Measurements from ENCODE around the gene INTS1. TPM values are rescaled to one million over a fixed set of nuclear protein-coding genes. Genes with fewer than 3 reads are reported as not detected.

Gene INTS1
- total RNA-seq, 2 experiments from 2014 or later, result 78.1 to 81.7 TPM

DNA sequence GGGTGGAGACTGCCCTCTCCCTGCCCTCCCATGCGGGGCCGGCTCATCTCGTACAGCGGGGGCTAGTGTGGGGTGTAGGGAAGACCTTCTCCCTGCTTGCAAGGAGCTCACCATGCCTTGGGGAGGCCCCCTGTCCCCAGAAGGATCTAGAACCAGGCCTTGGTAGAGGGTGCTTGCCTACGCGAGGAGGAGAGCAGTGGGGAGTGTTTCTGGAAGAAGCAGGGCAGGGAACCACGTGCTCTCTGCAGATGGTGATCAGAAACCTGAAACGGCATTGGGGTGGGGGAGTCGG lies 29.0 kb upstream of the INTS1 start:
- Mint-ChIP-seq H3K27me3 (no peaks in the 10 kb centered on the region), H3K4me3 (peak overlapping the region; percentile 89), H3K4me1 (peaks cover 29% of the 10 kb centered on the region), H3K36me3 (ENCODE audit: low read depth) (peaks cover 4% of the 10 kb centered on the region), H3K27ac (peak overlapping the region; percentile 89), H3K9me3 (ENCODE audit: low read depth) (no peaks in the 10 kb centered on the region)
- peak; percentile 30 for DNase-seq
- ChIA-PET CTCF (interaction anchor here (1.6 kb wide), 1 partner anchor 28 kb away, joined by 6 read pairs; no protein-coding TSS in a partner anchor), POLR2A (interaction anchor here (0.7 kb wide), 1 partner anchor 262 kb away, joined by 3 read pairs; no protein-coding TSS in a partner anchor)
- intact Hi-C loops (cut with DNase I, micrococcal nuclease), result loop anchor here (2.0 to 10.0 kb wide), 5 partner anchors 34 to 1100 kb away; partner anchors contain the start of genes GET4 (in 1 of the 2) and IQCE (in 1 of the 2)
- ATAC-seq, result no peak

DNA sequence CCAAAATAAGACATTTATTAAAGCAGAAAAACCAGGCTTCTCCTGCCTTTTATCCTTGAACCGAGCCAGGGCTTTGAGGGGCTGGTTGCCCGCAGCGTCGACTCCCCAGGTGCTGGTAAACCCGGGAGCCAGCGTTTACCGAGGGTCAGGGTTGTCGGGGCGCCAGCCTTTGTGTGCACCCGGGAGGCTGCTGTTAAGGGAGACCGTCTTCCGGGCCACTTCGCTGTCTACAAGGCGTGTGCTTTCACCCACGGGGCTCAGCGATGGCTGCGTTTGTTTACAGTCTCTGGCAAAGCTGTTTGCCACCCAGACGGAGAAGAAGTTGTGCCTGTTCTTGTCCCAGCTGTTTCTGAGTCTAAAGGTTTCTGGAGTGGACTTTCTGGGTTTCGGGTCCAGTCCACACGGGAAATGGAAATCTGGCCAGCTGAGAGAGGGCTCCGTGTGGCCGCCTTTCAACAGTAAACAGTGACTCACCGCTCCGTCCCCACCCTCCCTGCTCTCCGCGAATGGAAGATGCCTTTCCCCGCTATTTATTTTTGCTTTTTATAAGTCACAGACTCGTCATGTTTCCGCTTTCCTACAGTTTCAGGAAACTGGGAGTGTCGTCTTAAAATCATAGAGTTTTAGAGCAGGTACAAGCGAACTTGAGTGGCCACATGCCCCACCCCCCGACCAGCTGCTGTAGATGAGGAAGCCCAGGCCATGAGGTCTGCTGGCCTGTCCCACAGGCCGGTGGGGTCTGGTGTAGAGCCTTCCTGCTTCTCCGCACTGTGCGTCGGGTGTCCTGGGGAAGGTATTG lies 28.5 kb upstream of the INTS1 start:
- peaks cover 2% of the 10 kb centered on the region for H3K36me3 Mint-ChIP-seq (ENCODE audit: low read depth)
- peaks cover 27% of the 10 kb centered on the region for H3K4me1 Mint-ChIP-seq
- ChIA-PET CTCF (interaction anchor here (0.6 kb wide), 1 partner anchor 579 kb away, joined by 3 read pairs; no protein-coding TSS in a partner anchor), POLR2A (no interaction called here)
- H3K27me3 Mint-ChIP-seq, result no peaks in the 10 kb centered on the region
- peak overlapping the region; percentile 89 for H3K27ac Mint-ChIP-seq
- peak overlapping the region; percentile 89 for H3K4me3 Mint-ChIP-seq
- DNase-seq, result peak; percentile 78
- peak; percentile 65 for ATAC-seq
- no peaks in the 10 kb centered on the region for H3K9me3 Mint-ChIP-seq (ENCODE audit: low read depth)
- intact Hi-C loops (cut with DNase I, micrococcal nuclease), result loop anchor here (1.0 to 10.0 kb wide), 7 partner anchors 28 to 1100 kb away; partner anchors contain the start of genes GET4 (in 1 of the 2), INTS1 (in 1 of the 2), IQCE (in 1 of the 2) and PSMG3 (in 1 of the 2)

DNA sequence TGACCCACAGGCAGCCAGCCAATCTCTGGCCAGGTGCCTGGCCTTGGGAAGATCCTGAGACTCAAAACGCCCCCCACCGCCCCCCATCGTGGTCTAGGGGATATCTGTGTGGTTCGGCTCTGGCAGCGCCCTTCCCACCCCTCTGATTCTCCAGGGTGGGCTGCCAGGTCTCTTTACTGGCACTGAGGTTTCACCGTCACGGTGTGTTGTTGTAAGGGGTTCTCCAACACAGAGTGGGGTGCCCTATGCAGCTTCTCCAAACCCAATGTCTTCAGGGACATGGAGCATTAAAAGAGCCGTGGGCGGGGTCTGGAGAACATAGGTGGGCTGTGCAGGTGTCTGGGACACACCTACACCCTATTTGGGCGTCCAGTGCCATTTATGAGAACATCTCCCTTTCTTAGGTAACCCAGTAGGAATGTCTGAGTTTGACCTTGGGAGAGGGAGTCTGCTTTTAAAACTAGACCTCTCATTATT lies 27.8 kb upstream of the INTS1 start:
- Mint-ChIP-seq H3K4me3 (peak overlapping the region; percentile 89), H3K27me3 (no peaks in the 10 kb centered on the region), H3K4me1 (peaks cover 27% of the 10 kb centered on the region), H3K27ac (peak overlapping the region; percentile 89), H3K36me3 (ENCODE audit: low read depth) (peaks cover 2% of the 10 kb centered on the region), H3K9me3 (ENCODE audit: low read depth) (no peaks in the 10 kb centered on the region)
- DNase-seq (no peak), ATAC-seq (no peak)
- intact Hi-C loops (cut with DNase I, micrococcal nuclease), result loop anchor here (1.0 to 10.0 kb wide), 8 partner anchors 28 to 1101 kb away; partner anchors contain the start of genes EIF3B (in 1 of the 2), GET4 (in 1 of the 2), INTS1 (in 1 of the 2) and IQCE (in 1 of the 2)
- POLR2A ChIA-PET, result interaction anchor here (0.8 kb wide), 1 partner anchor 1100 kb away, joined by 3 read pairs; the partner anchor contains the start of gene TTYH3
- CTCF ChIA-PET, result no interaction called here

DNA sequence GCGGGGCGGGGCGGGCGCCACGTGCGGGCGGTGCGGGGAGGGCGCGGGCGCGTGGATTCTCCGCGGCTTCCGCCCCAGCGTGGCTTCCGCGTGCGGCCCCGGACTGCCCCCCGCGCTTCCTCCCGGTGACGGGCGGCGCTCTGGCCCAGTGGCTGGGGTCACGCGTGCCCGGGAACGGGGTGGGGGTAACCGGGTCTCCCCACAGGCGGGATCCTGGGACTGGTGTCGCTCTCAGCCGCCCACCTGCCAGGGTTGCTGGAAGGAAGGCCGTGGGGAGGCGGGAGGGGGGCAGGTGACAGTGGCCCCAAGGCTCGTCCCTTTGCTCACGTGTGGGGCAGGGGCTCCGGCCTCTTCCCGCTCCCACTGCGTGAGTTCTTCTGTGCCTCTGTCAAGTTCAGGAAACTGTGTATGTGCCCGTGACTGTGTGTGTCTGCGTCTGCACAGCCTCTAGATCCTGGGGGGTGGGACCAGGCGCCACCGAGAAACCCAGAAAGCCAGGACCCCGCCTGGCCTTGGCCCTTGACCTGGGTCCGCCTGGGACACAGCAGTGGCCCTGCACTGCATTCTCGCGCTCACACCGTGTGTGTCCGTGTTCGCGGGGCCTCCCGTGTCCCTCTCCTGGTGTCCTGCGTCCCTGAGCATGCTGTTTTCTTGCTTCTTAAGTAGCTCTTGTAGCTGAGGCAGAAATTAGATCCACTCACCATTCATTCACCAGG lies 27.2 kb upstream of the INTS1 start:
- Mint-ChIP-seq H3K9me3 (ENCODE audit: low read depth) (no peaks in the 10 kb centered on the region), H3K27me3 (peaks cover 2% of the 10 kb centered on the region), H3K36me3 (ENCODE audit: low read depth) (peaks cover 2% of the 10 kb centered on the region), H3K4me1 (peaks cover 24% of the 10 kb centered on the region), H3K4me3 (peak overlapping the region; percentile 89), H3K27ac (peak overlapping the region; percentile 89)
- CTCF ChIA-PET, result no interaction called here
- ATAC-seq (peak; percentile 2), DNase-seq (peak; percentile 51)
- intact Hi-C loops (cut with DNase I, micrococcal nuclease), result loop anchor here (1.0 to 10.0 kb wide), 4 partner anchors 36 to 823 kb away; partner anchors contain the start of genes EIF3B (in 1 of the 2) and GET4 (in 1 of the 2)
- POLR2A ChIA-PET, result interaction anchor here (0.8 kb wide), 1 partner anchor 1100 kb away, joined by 3 read pairs; the partner anchor contains the start of gene TTYH3

DNA sequence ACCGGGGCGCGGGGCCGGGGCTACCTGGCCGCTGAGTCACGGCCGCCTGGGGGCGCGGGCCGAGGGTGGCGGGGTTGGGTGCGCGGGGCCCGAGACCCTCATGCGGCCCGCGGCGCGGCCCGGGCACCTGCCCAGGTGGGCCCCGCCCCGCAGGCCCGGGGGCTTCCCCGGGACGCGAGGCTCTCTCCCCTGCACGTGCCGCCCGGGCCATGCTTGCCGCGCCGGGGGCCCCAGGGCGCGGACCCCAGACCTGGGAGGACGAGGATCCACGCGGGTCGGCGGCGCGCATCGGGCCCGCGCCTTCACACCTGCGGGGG lies 26.7 kb upstream of the INTS1 start:
- peak; percentile 41 for DNase-seq

DNA sequence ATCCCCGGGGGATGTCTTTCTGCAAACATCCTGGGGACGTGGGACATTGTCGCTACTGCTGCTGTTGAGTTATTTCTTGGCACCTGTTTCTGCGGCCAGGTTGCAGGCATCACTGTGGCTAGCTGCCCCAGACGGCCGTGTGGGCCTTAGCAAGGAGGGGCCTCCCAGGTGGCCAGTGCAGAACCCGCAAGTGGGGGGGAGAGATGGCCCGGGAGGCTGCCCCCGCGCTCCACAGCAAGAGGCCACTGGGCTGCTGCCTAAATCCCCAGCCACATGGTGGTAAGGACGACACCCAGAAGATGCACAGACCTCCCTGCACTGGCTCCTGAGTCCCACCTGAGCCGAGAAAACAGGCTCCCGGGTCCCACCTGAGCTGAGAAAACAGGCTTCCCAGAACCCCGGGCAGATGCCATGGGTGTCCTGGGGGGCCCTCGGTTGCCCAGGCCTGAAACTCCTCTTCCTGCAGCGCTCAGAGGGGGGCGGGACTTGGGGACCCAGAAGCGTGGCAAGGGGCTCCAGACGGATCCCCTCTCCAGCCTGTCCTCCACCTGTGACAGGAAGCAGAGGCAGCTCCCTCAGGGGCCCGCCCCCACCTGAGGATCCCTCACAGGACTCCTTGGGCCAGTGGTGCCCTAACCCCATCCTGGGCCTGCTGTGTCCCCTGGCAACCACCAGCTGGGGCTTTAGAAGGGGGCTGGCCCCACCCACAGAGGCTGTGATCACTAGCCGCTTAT lies 25.4 kb upstream of the INTS1 start:
- no peak for DNase-seq
- ATAC-seq, result no peak
- H3K4me3 Mint-ChIP-seq, result peak overlapping the region; percentile 60
- ChIA-PET CTCF (interaction anchor here (0.6 kb wide), 1 partner anchor 804 kb away, joined by 3 read pairs; no protein-coding TSS in a partner anchor), POLR2A (no interaction called here)
- peaks cover 2% of the 10 kb centered on the region for H3K27me3 Mint-ChIP-seq
- H3K27ac Mint-ChIP-seq, result no peak overlapping the region
- intact Hi-C loops (cut with DNase I, micrococcal nuclease), result loop anchor here (1.0 to 10.0 kb wide), 10 partner anchors 16 to 874 kb away; partner anchors contain the start of genes CHST12 (in 1 of the 2), GET4 (in 1 of the 2), INTS1 (in 1 of the 2) and MICALL2 (in 1 of the 2)
- peaks cover 2% of the 10 kb centered on the region for H3K36me3 Mint-ChIP-seq (ENCODE audit: low read depth)
- H3K4me1 Mint-ChIP-seq, result peaks cover 22% of the 10 kb centered on the region
- H3K9me3 Mint-ChIP-seq (ENCODE audit: low read depth), result no peaks in the 10 kb centered on the region

More for the DNA sequence above, 26.7 kb upstream of the INTS1 start:
- H3K27me3 Mint-ChIP-seq, result peaks cover 2% of the 10 kb centered on the region
- ATAC-seq, result peak; percentile 3
- CTCF ChIA-PET, result no interaction called here
- H3K9me3 Mint-ChIP-seq (ENCODE audit: low read depth), result no peaks in the 10 kb centered on the region
- peaks cover 2% of the 10 kb centered on the region for H3K36me3 Mint-ChIP-seq (ENCODE audit: low read depth)
- POLR2A ChIA-PET, result no interaction called here
- no peak overlapping the region for H3K4me3 Mint-ChIP-seq
- intact Hi-C loops (cut with DNase I, micrococcal nuclease), result loop anchor here (1.0 to 10.0 kb wide), 11 partner anchors 18 to 872 kb away; partner anchors contain the start of genes CHST12 (in 1 of the 2), EIF3B (in 1 of the 2), GET4 (in 1 of the 2) and INTS1 (in 1 of the 2)
- no peak overlapping the region for H3K27ac Mint-ChIP-seq
- peaks cover 22% of the 10 kb centered on the region for H3K4me1 Mint-ChIP-seq

DNA sequence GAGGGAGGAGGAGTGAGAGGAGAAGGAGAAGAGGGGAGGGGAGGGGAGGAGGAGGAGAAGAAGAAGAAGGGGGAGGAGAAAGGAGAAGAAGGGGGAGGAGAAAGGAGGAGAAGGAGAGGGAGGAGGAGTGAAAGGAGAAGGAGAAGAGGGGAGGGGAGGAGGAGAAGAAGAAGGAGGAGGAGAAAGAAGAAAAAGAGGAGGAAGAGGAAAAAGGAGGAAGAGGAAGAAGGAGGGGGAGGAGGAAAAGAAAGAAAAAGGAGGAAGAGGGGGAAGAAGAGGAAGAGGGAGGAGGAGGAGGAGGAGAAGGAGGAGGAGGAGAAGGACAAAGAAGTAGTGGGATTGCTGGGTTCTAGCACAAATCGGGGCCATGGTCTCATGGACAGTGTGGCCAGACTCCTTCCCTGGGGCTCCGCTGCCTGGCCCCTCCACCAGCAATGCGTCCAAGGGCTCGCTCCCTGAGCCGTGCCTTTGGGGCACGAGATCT lies 22.1 kb upstream of the INTS1 start:
- H3K27ac Mint-ChIP-seq, result no peak overlapping the region
- peaks cover 2% of the 10 kb centered on the region for H3K27me3 Mint-ChIP-seq
- H3K4me1 Mint-ChIP-seq, result peaks cover 6% of the 10 kb centered on the region
- no peaks in the 10 kb centered on the region for H3K36me3 Mint-ChIP-seq (ENCODE audit: low read depth)
- DNase-seq, result no peak
- no peaks in the 10 kb centered on the region for H3K9me3 Mint-ChIP-seq (ENCODE audit: low read depth)
- ChIA-PET CTCF (no interaction called here), POLR2A (no interaction called here)
- intact Hi-C loops (cut with DNase I, micrococcal nuclease), result no loop called here
- ATAC-seq, result no peak
- no peak overlapping the region for H3K4me3 Mint-ChIP-seq

DNA sequence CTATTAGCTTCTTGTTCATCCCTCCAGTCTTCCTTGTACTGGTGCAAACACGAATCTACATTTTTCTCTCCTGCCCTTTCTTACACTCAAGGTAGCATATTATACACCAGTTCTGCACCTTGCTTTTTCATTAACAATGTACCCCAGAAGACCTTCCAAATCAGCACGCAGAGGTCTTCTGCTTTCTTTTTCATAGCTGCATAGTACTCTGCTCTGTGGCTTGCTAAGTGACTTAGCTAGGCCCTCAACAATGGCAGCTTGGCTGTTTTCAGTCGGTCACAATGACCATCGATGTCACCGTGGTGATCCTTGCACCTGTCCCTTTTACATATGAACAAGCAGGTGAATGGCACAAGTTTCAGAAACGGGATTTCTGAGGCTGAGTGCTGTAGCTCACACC lies 21.2 kb upstream of the INTS1 start:
- Mint-ChIP-seq H3K4me3 (no peak overlapping the region), H3K9me3 (ENCODE audit: low read depth) (no peaks in the 10 kb centered on the region), H3K27ac (no peak overlapping the region), H3K27me3 (peaks cover 2% of the 10 kb centered on the region), H3K36me3 (ENCODE audit: low read depth) (no peaks in the 10 kb centered on the region), H3K4me1 (peaks cover 7% of the 10 kb centered on the region)
- CTCF ChIA-PET, result no interaction called here
- POLR2A ChIA-PET, result no interaction called here
- ATAC-seq, result no peak
- intact Hi-C loops (cut with DNase I, micrococcal nuclease), result no loop called here
- no peak for DNase-seq

DNA sequence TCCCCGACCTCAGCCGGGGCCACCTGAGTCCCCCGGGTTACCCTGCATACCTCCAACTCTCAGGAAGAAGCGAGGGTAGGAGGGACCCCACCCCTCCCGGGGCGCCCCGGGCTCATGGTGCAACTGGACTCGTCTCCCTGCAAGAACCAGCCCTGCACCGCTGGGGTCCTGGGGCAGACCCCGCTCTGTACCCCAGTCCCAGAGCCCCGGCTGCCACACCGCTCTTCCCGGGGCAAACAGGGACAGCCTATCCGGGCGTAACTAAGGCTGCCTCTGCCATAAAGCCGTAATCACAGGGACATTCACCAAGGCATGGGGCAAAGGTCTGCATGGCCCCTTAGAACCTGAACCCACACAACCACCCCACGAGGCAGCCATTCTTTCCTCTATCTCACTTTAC lies 19.7 kb upstream of the INTS1 start:
- Mint-ChIP-seq H3K27ac (no peak overlapping the region), H3K4me3 (no peak overlapping the region), H3K4me1 (peaks cover 7% of the 10 kb centered on the region), H3K9me3 (ENCODE audit: low read depth) (peaks cover 4% of the 10 kb centered on the region), H3K36me3 (ENCODE audit: low read depth) (peaks cover 2% of the 10 kb centered on the region), H3K27me3 (peaks cover 2% of the 10 kb centered on the region)
- CTCF ChIA-PET, result no interaction called here
- ATAC-seq (no peak), DNase-seq (no peak)
- intact Hi-C loops (cut with DNase I, micrococcal nuclease), result no loop called here
- POLR2A ChIA-PET, result no interaction called here

DNA sequence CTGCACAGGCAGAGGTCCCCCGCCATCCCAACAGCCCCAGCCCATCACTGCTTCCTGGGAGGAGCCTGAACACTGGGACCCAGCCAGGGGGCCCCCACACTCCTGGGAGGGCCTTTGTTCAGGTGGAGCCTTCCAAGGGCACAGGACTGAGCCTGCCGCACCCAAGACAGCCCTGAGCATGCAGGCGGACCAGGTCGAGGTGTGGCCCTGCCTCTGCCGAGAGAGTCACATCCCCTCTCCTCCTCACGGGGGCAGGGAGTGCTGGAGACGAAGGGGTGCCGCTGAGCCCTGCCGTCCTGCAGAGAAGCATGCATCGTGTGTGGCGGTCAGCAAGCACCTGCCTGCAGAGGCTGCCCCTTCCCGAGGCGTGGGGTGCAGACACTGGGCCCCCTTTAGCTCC lies 19.0 kb upstream of the INTS1 start:
- CTCF ChIA-PET, result no interaction called here

DNA sequence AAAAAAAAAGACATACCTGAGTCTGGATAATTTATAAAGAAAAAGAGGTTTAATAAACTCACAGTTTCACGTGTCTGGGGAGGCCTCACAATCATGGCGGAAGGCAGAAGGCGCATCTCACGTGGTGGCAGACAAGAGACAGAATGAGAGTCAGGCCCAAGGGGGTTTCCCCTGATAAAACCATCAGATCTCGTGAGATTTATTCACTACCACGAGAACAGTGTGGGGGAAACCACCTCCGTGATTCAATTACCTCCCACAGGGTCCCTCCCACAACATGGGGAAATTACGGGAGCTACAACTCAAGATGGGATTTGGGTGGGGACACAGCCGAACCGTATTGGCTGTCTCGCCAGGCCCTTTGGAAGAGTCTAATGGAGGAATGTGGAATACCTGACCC lies 17.3 kb upstream of the INTS1 start:
- Mint-ChIP-seq H3K27ac (no peak overlapping the region), H3K4me3 (no peak overlapping the region), H3K9me3 (ENCODE audit: low read depth) (peaks cover 4% of the 10 kb centered on the region), H3K4me1 (peaks cover 7% of the 10 kb centered on the region), H3K36me3 (ENCODE audit: low read depth) (peaks cover 2% of the 10 kb centered on the region), H3K27me3 (no peaks in the 10 kb centered on the region)
- peak; percentile 47 for DNase-seq
- ChIA-PET POLR2A (no interaction called here), CTCF (no interaction called here)
- intact Hi-C loops (cut with DNase I, micrococcal nuclease), result no loop called here
- peak; percentile 79 for ATAC-seq

More for the DNA sequence above, 19.0 kb upstream of the INTS1 start:
- H3K9me3 Mint-ChIP-seq (ENCODE audit: low read depth), result peaks cover 4% of the 10 kb centered on the region
- no peak for DNase-seq
- H3K27ac Mint-ChIP-seq, result no peak overlapping the region
- ATAC-seq, result no peak
- peaks cover 2% of the 10 kb centered on the region for H3K36me3 Mint-ChIP-seq (ENCODE audit: low read depth)
- peaks cover 7% of the 10 kb centered on the region for H3K4me1 Mint-ChIP-seq
- H3K4me3 Mint-ChIP-seq, result no peak overlapping the region
- intact Hi-C loops (cut with DNase I, micrococcal nuclease), result no loop called here
- POLR2A ChIA-PET, result no interaction called here
- peaks cover 2% of the 10 kb centered on the region for H3K27me3 Mint-ChIP-seq

All from activated CD4-positive, alpha-beta T cell treated with anti-CD3 and anti-CD28 coated beads for 36 hours (primary cell).